ENCODE measurements around the gene SMCO1.

- TF ChIP-seq POLR2A (IDR thresholded peaks at IDR 0.05; ENCODE audit: low read length) (no peak), GATA1 (IDR thresholded peaks at IDR 0.05; ENCODE audit: low read depth, low read length) (no peak)
Observed at GRCh38 chr3:196533260-196533681, 18.1 kb upstream of the SMCO1 start.
